Omental fat pad (tissue), 4 donors: Measurements from ENCODE around the gene CLPSL1. TPM values are rescaled to one million over a fixed set of nuclear protein-coding genes. Genes with fewer than 3 reads are reported as not detected.

ENCODE experiments used
- ATAC-seq: fragments of 150-250 bp; one replicate; pipeline ENCODE4 v1.9.1; 2016; ENCODE audit warnings: mild to moderate bottlenecking, moderate library complexity; ENCODE audit not compliant: low FRiP score
- DNase-seq: peaks from one replicate; pipeline ENCODE4 v3.0.0-alpha.2; 2019; ENCODE audit warnings: low spot score
- CTCF ChIP-seq, 3 donors: fragments of 450-650 bp; IDR thresholded peaks; one replicate each; pipeline ENCODE4 v1.5.1; 2016 to 2017; ENCODE audit warnings: antibody characterized with exemption in 3 of 3, mild to moderate bottlenecking in 3 of 3, moderate library complexity in 2 of 3
- total RNA-seq, 4 donors: library from RNA; depleted of rRNA; stranded (reverse); fragments of >200 nt; gene quantifications; one replicate each; pipeline ENCODE4 v1.1.0, GENCODE V29; 2016

The CLPSL1 gene
- total RNA-seq, 4 donors from 2014 or later, result not detected

GRCh38 chr6:35757456-35758123 lies 23.2 kb upstream of the CLPSL1 start:
- ATAC-seq (no peak), DNase-seq (no peak)
- TF ChIP-seq CTCF (IDR thresholded peaks at IDR 0.05), result no peak

GRCh38 chr6:35759426-35759825 lies 21.4 kb upstream of the CLPSL1 start:
- TF ChIP-seq CTCF (IDR thresholded peaks at IDR 0.05), result no peak
- DNase-seq, result no peak
- no peak for ATAC-seq

- DNase-seq (no peak), ATAC-seq (no peak)
- no peak for TF ChIP-seq CTCF (IDR thresholded peaks at IDR 0.05)
These were observed 15.1 kb upstream of the CLPSL1 start for GRCh38 chr6:35765739-35766138.

GRCh38 chr6:35769211-35769610 lies 11.6 kb upstream of the CLPSL1 start:
- no peak for TF ChIP-seq CTCF (IDR thresholded peaks at IDR 0.05)
- DNase-seq (no peak), ATAC-seq (no peak)

- ATAC-seq, result no peak
- DNase-seq, result no peak
- no peak for TF ChIP-seq CTCF (IDR thresholded peaks at IDR 0.05)
These were observed 9.5 kb upstream of the CLPSL1 start for GRCh38 chr6:35771343-35771627.

GRCh38 chr6:35774116-35774794 lies 6.6 kb upstream of the CLPSL1 start:
- no peak for TF ChIP-seq CTCF (IDR thresholded peaks at IDR 0.05)
- no peak for ATAC-seq
- no peak for DNase-seq

- DNase-seq, result no peak
- no peak for ATAC-seq
- TF ChIP-seq CTCF (IDR thresholded peaks at IDR 0.05), result no peak
These were observed 5.8 kb upstream of the CLPSL1 start for GRCh38 chr6:35775031-35775430.
